ENCODE data around the gene GRWD1. TPM values are rescaled to one million over a fixed set of nuclear protein-coding genes. Genes with fewer than 3 reads are reported as not detected.

Gene GRWD1
- total RNA-seq, 2 donors from 2014 or later: 36.6 to 39.2 TPM

- Mint-ChIP-seq H3K27me3 (ENCODE audit: insufficient read depth) (no peaks in the 10 kb centered on the region), H3K4me3 (no peak within 1 kb of the TSS), H3K4me1 (no peaks in the 10 kb centered on the region), H3K9me3 (no peaks in the 10 kb centered on the region), H3K36me3 (ENCODE audit: low read depth) (peaks cover 46% of the 10 kb centered on the region), H3K27ac (peak within 1 kb of the TSS; percentile 64)
- Histone ChIP-seq H3K36me3 (ENCODE audit: control insufficient read depth, insufficient read depth, low read length) (peaks cover 48% of the 10 kb centered on the region), H3K27ac (ENCODE audit: low read depth, low read length) (no peak within 1 kb of the TSS), H3K9me3 (ENCODE audit: control insufficient read depth, low read length) (no peaks in the 10 kb centered on the region), H3K4me1 (ENCODE audit: control insufficient read depth, insufficient read depth, low read length) (no peaks in the 10 kb centered on the region), H3K4me3 (ENCODE audit: low read length) (no peak within 1 kb of the TSS), H3K27me3 (ENCODE audit: control insufficient read depth, insufficient read depth, low read length, poor library complexity, severe bottlenecking) (no peaks in the 10 kb centered on the region), H3K9ac (ENCODE audit: extremely low read depth, low read length, poor library complexity, severe bottlenecking) (no peak within 1 kb of the TSS)
- peak; percentile 35 for DNase-seq
- TF ChIP-seq CTCF (conservative IDR thresholded peaks at IDR 0.05): no peak
- 93 to 98% methylated on average over 11 to 16 of the region's 16 CpGs for WGBS, 2 experiments (ENCODE audit: insufficient coverage in 1 of 2, insufficient read length in 1 of 2)
These were observed 9.6 kb downstream of the GRWD1 start, which contains the start of gene KCNJ14 for GRCh38 chr19:48455171-48455907. KCNJ14 (plus strand) TSS chr19:48455574; CDS start chr19:48461725, 6,151 bp downstream.

- peaks cover 41% of the 10 kb centered on the region for H3K36me3 Mint-ChIP-seq (ENCODE audit: low read depth)
- no peak overlapping the region for H3K27ac Mint-ChIP-seq
- Histone ChIP-seq H3K27ac (ENCODE audit: low read depth, low read length) (no peak overlapping the region), H3K4me1 (ENCODE audit: control insufficient read depth, insufficient read depth, low read length) (no peaks in the 10 kb centered on the region), H3K27me3 (ENCODE audit: control insufficient read depth, insufficient read depth, low read length, poor library complexity, severe bottlenecking) (no peaks in the 10 kb centered on the region), H3K36me3 (ENCODE audit: control insufficient read depth, insufficient read depth, low read length) (peaks cover 45% of the 10 kb centered on the region), H3K9ac (ENCODE audit: extremely low read depth, low read length, poor library complexity, severe bottlenecking) (no peak overlapping the region), H3K9me3 (ENCODE audit: control insufficient read depth, low read length) (no peaks in the 10 kb centered on the region), H3K4me3 (ENCODE audit: low read length) (no peak overlapping the region)
- no peaks in the 10 kb centered on the region for H3K9me3 Mint-ChIP-seq
- H3K4me1 Mint-ChIP-seq: no peaks in the 10 kb centered on the region
- H3K4me3 Mint-ChIP-seq: no peak overlapping the region
- WGBS, 2 experiments (ENCODE audit: insufficient coverage in 1 of 2, insufficient read length in 1 of 2): 95 to 97% methylated on average over 5 to 11 of the region's 11 CpGs
- TF ChIP-seq CTCF (conservative IDR thresholded peaks at IDR 0.05): no peak
- no peak for DNase-seq
- H3K27me3 Mint-ChIP-seq (ENCODE audit: insufficient read depth): no peaks in the 10 kb centered on the region
These were observed 10.3 kb downstream of the GRWD1 start for GRCh38 chr19:48455908-48456562.

GRCh38 chr19:48456864-48457263 lies 11.1 kb downstream of the GRWD1 start:
- Mint-ChIP-seq H3K27ac (no peak overlapping the region), H3K4me3 (no peak overlapping the region), H3K27me3 (ENCODE audit: insufficient read depth) (no peaks in the 10 kb centered on the region), H3K4me1 (no peaks in the 10 kb centered on the region), H3K9me3 (no peaks in the 10 kb centered on the region), H3K36me3 (ENCODE audit: low read depth) (peaks cover 34% of the 10 kb centered on the region)
- DNase-seq: no peak
- H3K9me3 ChIP-seq (ENCODE audit: control insufficient read depth, low read length): no peaks in the 10 kb centered on the region
- no peaks in the 10 kb centered on the region for H3K4me1 ChIP-seq (ENCODE audit: control insufficient read depth, insufficient read depth, low read length)
- no peak overlapping the region for H3K9ac ChIP-seq (ENCODE audit: extremely low read depth, low read length, poor library complexity, severe bottlenecking)
- WGBS, 2 experiments (ENCODE audit: insufficient coverage in 1 of 2, insufficient read length in 1 of 2): 95 to 96% methylated on average over 3 to 4 of the region's 4 CpGs
- TF ChIP-seq CTCF (conservative IDR thresholded peaks at IDR 0.05): no peak
- H3K4me3 ChIP-seq (ENCODE audit: low read length): no peak overlapping the region
- no peaks in the 10 kb centered on the region for H3K27me3 ChIP-seq (ENCODE audit: control insufficient read depth, insufficient read depth, low read length, poor library complexity, severe bottlenecking)
- peaks cover 37% of the 10 kb centered on the region for H3K36me3 ChIP-seq (ENCODE audit: control insufficient read depth, insufficient read depth, low read length)
- H3K27ac ChIP-seq (ENCODE audit: low read depth, low read length): no peak overlapping the region
